ENCODE measurements around the gene RYR1. TPM values are rescaled to one million over a fixed set of nuclear protein-coding genes. Genes with fewer than 3 reads are reported as not detected.

Gene RYR1
- total RNA-seq, 2 experiments from 2014 or later = 2.0 to 3.1 TPM

DNA sequence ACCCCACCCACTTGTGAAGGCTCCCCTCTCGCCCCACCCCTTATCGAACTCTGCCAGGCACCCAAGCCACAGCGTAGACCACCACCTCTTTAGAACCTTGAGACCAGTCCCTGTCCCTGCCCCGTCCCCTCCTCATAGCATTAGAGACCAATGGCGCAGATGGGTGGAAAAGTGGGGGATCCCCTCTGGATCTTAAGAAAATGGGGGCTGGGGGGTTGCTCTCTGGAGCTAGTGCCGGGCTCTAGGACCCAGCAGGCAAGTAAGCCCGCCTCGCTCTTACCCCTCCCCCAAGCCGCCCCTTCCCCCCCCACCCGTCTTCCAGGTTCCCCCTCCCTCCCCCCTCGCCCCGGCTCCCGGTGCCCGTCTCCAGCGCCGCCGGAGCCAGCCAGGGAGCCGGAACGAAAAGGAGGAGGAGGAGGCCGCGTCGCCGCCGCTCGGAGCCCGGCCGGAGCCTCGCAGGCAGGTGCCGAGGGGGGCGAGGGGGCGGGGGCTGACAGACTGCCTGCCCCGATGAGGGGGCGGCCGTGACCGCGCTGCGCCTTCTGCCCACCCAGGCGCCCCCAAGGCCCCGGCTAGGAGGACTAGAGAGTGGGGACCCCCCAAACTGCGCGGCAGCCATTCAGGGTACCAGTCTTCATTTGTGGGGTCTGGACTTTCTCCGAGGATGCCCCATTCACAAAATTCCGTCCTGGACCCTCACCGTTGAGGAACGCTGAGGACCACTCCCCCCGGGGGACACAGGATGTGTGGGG lies 45.0 kb upstream of the RYR1 start, which contains the start of gene SPRED3:
SPRED3 (plus strand) TSS at position 349 of the 752 bp plus-strand sequence. CDS start 1,606 bp downstream, outside the sequence.
- Mint-ChIP-seq H3K27ac (peak within 1 kb of the TSS; percentile 76), H3K4me1 (peaks cover 29% of the 10 kb centered on the region), H3K4me3 (peak within 1 kb of the TSS; percentile 75), H3K9me3 (ENCODE audit: low read depth) (no peaks in the 10 kb centered on the region), H3K27me3 (peaks cover 16% of the 10 kb centered on the region), H3K36me3 (ENCODE audit: low read depth) (peaks cover 20% of the 10 kb centered on the region)
- DNase-seq = no peak
- ATAC-seq = peak; percentile 2
- POLR2A ChIA-PET = interaction anchor here (0.6 to 1.9 kb wide), 3 partner anchors 14 to 35 kb away, joined by 3 to 26 read pairs (median 9); partner anchors contain the start of genes FAM98C and PSMD8
- intact Hi-C loops (cut with DNase I, micrococcal nuclease) = loop anchor here (1.0 to 5.0 kb wide), 12 partner anchors 14 to 462 kb away; partner anchors contain the start of genes PSMD8 (in 2 of the 2), CATSPERG (in 1 of the 2), ECH1 (in 1 of the 2) and EIF3K (in 1 of the 2)
- CTCF ChIA-PET = interaction anchor here (1.3 to 3.6 kb wide), 2 partner anchors 14 to 15 kb away, joined by 11 to 28 read pairs; partner anchors contain the start of genes FAM98C and PSMD8

DNA sequence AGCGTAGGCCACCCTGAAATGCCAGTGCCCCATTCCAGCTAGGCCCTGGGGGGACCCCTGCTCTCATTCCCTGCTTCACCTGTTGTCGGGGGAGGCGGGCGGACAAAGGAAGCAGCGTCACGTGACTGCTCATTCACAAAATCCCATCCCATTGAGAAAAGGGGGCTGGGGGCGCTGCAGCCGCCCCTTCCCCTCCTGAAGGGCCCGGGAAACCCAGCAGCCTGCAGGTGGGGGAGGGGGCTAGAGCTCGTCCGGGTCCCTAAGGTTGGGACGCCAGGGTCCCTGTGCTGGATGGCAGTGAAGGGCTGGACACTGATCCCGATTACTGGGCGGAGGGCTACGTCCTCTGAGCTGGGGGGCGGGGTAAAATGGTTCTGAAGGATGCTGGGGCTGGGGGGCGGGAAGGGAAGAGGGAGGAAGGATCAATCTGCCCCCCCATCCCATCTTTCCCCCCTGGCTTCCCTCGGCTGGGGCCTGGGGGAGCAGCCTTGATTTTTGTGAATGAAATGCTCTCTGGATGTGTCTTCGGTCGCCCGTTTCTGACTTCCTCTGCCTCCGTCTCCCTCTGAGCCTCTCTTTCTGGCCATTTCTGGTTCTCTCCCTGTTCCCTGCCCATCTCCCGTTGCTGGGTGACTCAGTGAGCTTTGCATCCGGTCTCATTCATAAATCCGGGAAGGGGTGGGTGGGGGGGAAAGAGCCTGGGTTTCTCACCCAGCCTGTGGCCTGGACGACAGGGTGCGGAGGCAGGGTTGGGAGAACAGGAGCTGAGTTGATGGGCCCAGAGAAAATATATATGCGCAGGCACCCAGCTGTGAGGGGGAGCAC lies 44.2 kb upstream of the RYR1 start:
- peak overlapping the region; percentile 75 for H3K4me3 Mint-ChIP-seq
- peaks cover 34% of the 10 kb centered on the region for H3K4me1 Mint-ChIP-seq
- DNase-seq = peak; percentile 32
- intact Hi-C loops (cut with DNase I, micrococcal nuclease) = loop anchor here (2.0 to 5.0 kb wide), 6 partner anchors 15 to 443 kb away; partner anchors contain the start of genes CATSPERG (in 1 of the 2), ECH1 (in 1 of the 2), EIF3K (in 1 of the 2) and MAP4K1 (in 1 of the 2)
- peak overlapping the region; percentile 68 for H3K27ac Mint-ChIP-seq
- CTCF ChIA-PET = interaction anchor here (1.0 to 3.6 kb wide), 3 partner anchors 13 to 54 kb away, joined by 3 to 28 read pairs (median 4); partner anchors contain the start of genes CATSPERG, FAM98C and PSMD8
- no peak for ATAC-seq
- peaks cover 20% of the 10 kb centered on the region for H3K27me3 Mint-ChIP-seq
- POLR2A ChIA-PET = interaction anchor here (1.2 kb wide), 1 partner anchor 345 kb away, joined by 3 read pairs; no protein-coding TSS in a partner anchor
- H3K9me3 Mint-ChIP-seq (ENCODE audit: low read depth) = no peaks in the 10 kb centered on the region
- H3K36me3 Mint-ChIP-seq (ENCODE audit: low read depth) = peaks cover 16% of the 10 kb centered on the region

DNA sequence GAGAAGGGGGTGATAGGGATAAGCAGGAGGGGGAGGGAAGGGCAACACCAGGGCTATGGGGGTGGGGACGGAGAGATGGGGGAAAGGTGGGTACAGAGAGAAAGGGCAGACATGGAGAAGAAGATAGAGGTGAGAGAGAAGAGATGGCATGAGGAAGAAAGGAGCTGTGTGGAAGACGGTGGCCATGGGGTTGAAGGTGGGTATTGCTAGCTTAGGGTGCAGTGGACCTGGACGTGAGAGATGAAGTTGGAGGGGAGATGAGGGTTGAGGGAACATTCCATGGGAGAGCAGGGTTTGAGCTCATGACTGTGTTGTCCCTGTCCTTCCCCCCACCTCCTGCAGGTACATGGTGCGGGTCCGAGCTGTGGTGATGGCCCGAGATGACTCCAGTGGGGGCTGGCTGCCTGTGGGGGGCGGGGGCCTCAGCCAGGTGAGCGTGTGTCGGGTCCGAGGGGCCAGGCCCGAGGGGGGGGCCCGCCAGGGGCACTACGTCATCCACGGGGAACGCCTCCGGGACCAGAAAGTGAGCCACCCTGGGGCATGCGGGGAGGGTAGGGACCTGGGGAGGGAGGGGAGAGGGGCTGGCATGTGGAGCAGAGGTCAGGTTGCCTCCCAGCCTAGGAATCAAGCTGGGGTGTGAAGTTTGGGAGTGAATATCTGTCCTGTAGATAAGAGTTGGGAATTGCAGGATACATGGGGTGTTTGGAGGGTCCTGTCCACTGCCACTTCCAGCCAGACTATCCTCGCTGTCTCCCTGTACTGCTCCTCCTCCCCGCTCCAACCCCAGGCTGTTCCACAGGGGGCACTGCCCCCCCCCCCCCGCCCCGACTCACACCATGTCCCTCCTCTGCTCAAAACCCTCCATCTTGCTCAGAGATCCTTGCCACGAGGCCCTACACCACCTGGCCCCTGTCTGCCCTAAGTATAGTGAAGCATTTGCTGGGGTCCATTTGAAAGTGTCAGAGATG lies 43.2 kb upstream of the RYR1 start:
- Mint-ChIP-seq H3K4me1 (peaks cover 38% of the 10 kb centered on the region), H3K27ac (no peak overlapping the region), H3K27me3 (peaks cover 20% of the 10 kb centered on the region), H3K36me3 (ENCODE audit: low read depth) (peaks cover 6% of the 10 kb centered on the region), H3K4me3 (no peak overlapping the region), H3K9me3 (ENCODE audit: low read depth) (no peaks in the 10 kb centered on the region)
- CTCF ChIA-PET = interaction anchor here (1.0 to 3.6 kb wide), 3 partner anchors 13 to 54 kb away, joined by 3 to 28 read pairs (median 4); partner anchors contain the start of genes CATSPERG, FAM98C and PSMD8
- POLR2A ChIA-PET = interaction anchor here (0.6 to 1.2 kb wide), 2 partner anchors 13 to 344 kb away, joined by 3 read pairs; partner anchors contain the start of gene FAM98C
- ATAC-seq (no peak), DNase-seq (no peak)
- intact Hi-C loops (cut with DNase I, micrococcal nuclease) = loop anchor here (2.0 to 5.0 kb wide), 6 partner anchors 15 to 442 kb away; partner anchors contain the start of genes CATSPERG (in 1 of the 2), ECH1 (in 1 of the 2), EIF3K (in 1 of the 2) and MAP4K1 (in 1 of the 2)

DNA sequence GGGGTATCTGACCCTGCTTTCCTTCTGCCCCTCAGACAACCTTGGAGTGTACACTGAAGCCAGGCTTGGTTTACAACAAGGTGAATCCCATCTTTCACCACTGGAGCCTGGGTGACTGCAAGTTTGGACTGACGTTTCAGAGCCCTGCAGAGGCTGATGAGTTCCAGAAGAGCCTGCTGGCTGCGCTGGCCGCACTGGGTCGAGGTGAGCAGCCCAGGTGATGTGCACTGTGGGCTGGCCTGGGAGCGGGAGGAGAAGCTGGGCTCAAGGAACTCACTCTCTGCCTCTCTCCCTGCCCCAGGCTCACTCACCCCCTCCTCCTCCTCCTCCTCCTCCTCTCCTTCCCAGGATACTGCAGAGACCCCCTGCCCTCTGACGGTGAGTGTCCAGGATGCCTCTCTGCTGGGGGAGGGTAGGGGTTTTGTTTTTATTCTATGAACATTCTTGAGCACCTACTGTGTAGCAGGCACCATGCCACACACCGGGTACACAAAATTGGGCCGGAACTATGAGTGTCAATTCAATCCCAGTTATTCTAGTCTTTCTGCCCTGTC lies 41.5 kb upstream of the RYR1 start:
- POLR2A ChIA-PET = no interaction called here
- CTCF ChIA-PET = interaction anchor here (2.9 kb wide), 1 partner anchor 11 kb away, joined by 30 read pairs; the partner anchor contains the start of gene FAM98C
- H3K27me3 Mint-ChIP-seq = peaks cover 20% of the 10 kb centered on the region
- H3K4me1 Mint-ChIP-seq = peaks cover 46% of the 10 kb centered on the region
- H3K36me3 Mint-ChIP-seq (ENCODE audit: low read depth) = peaks cover 8% of the 10 kb centered on the region
- H3K4me3 Mint-ChIP-seq = no peak overlapping the region
- H3K27ac Mint-ChIP-seq = no peak overlapping the region
- no peaks in the 10 kb centered on the region for H3K9me3 Mint-ChIP-seq (ENCODE audit: low read depth)
- intact Hi-C loops (cut with DNase I, micrococcal nuclease) = no loop called here
- DNase-seq = no peak
- ATAC-seq = no peak

DNA sequence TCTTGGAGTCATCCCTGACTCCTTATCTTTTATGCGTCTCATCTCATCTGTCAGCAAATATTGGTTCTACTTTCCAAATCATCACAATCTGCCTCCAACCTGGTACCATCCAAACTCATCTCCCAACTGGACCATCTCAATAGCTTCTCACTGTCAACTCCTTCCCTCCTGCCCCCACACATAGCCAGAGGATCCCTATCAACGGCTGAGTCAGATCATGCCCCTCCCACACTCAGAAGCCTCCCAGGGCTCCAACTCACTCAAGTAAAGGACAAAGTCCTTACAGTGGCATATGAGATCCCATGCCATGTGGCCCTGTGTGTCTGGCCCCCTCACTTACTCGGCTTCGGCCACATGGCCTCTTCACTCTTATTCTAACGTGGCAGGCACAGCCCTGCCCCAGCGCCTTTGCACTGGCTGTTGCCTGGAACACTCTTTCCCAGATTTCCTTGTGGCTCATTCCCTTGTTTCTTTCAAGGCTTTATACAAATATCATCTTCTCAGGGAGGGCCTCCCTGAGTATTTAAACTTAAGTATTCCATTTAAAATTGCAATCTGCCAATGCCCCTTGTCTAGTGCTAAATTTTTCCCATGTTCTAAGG lies 40.7 kb upstream of the RYR1 start:
- Mint-ChIP-seq H3K4me1 (peaks cover 40% of the 10 kb centered on the region), H3K27me3 (peaks cover 16% of the 10 kb centered on the region), H3K36me3 (ENCODE audit: low read depth) (peaks cover 5% of the 10 kb centered on the region), H3K27ac (no peak overlapping the region), H3K4me3 (no peak overlapping the region), H3K9me3 (ENCODE audit: low read depth) (no peaks in the 10 kb centered on the region)
- DNase-seq (peak; percentile 50), ATAC-seq (no peak)
- intact Hi-C loops (cut with DNase I, micrococcal nuclease) = no loop called here
- ChIA-PET POLR2A (no interaction called here), CTCF (interaction anchor here (2.9 kb wide), 1 partner anchor 10 kb away, joined by 30 read pairs; the partner anchor contains the start of gene FAM98C)

DNA sequence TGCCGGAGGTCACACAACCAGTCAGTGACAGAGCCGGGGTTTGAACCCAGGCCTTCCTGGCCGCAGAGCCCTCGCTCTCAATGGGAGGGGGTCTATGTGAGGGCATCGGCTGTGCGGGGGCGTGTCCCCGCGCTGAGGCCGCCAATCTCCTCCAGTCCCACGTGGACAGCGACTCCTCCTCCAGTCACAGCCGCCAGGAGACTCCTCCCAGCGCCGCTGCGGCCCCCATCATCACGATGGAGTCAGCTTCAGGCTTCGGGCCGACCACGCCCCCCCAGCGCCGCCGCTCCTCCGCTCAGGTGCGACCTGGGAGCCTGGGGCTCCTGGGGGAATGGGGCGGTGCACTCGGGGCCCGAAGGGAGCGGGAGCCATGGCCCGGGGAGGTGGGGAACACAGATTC lies 39.0 kb upstream of the RYR1 start:
- intact Hi-C loops (cut with DNase I, micrococcal nuclease) = loop anchor here in 1 of 2 experiments (1.0 to 2.0 kb wide), 2 partner anchors 20 to 536 kb away; partner anchors contain the start of genes MRPS12, PSMD8 and SARS2
- CTCF ChIA-PET = interaction anchor here (0.8 to 2.9 kb wide), 3 partner anchors 9 to 536 kb away, joined by 3 to 30 read pairs (median 6); partner anchors contain the start of genes FAM98C, MRPS12, PSMD8 and SARS2
- peak overlapping the region; percentile 66 for H3K27ac Mint-ChIP-seq

DNA sequence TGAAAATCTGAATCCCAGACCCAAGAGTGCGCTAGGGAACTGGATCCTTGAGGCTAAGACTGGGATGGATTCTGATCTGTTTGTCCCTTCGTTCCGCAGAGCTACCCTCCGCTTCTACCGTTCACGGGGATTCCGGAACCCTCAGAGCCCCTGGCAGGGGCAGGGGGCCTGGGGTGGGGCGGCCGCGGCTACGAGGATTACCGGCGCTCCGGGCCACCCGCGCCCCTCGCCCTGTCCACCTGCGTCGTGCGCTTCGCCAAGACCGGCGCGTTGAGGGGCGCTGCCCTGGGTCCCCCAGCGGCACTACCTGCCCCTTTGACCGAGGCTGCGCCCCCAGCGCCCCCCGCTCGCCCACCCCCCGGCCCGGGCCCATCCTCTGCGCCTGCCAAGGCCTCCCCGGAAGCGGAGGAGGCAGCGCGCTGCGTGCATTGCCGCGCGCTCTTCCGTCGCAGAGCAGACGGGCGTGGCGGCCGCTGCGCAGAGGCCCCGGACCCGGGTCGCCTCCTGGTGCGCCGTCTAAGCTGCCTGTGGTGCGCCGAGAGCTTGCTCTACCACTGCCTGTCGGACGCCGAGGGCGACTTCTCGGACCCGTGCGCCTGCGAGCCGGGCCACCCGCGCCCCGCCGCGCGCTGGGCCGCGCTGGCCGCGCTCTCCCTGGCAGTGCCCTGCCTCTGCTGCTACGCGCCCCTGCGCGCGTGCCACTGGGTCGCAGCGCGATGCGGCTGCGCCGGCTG lies 37.9 kb upstream of the RYR1 start:
- Mint-ChIP-seq H3K27me3 (peaks cover 11% of the 10 kb centered on the region), H3K4me1 (peaks cover 25% of the 10 kb centered on the region), H3K4me3 (peak overlapping the region; percentile 76), H3K27ac (no peak overlapping the region), H3K36me3 (ENCODE audit: low read depth) (peaks cover 5% of the 10 kb centered on the region), H3K9me3 (ENCODE audit: low read depth) (no peaks in the 10 kb centered on the region)
- ATAC-seq (peak; percentile 82), DNase-seq (peak; percentile 72)
- CTCF ChIA-PET = no interaction called here
- POLR2A ChIA-PET = interaction anchor here (0.7 kb wide), 1 partner anchor 174 kb away, joined by 3 read pairs; no protein-coding TSS in a partner anchor
- intact Hi-C loops (cut with DNase I, micrococcal nuclease) = loop anchor here in 1 of 2 experiments (2.0 kb wide), 1 partner anchor 535 kb away; the partner anchor contains the start of genes MRPS12 and SARS2

More for the DNA sequence above, 39.0 kb upstream of the RYR1 start:
- ATAC-seq (peak; percentile 80), DNase-seq (peak; percentile 91)
- H3K36me3 Mint-ChIP-seq (ENCODE audit: low read depth) = peaks cover 5% of the 10 kb centered on the region
- POLR2A ChIA-PET = interaction anchor here (0.6 to 1.0 kb wide), 3 partner anchors 8 to 30 kb away, joined by 3 to 5 read pairs (median 3); partner anchors contain the start of gene FAM98C
- no peaks in the 10 kb centered on the region for H3K9me3 Mint-ChIP-seq (ENCODE audit: low read depth)
- peaks cover 15% of the 10 kb centered on the region for H3K27me3 Mint-ChIP-seq
- peak overlapping the region; percentile 76 for H3K4me3 Mint-ChIP-seq
- H3K4me1 Mint-ChIP-seq = peaks cover 29% of the 10 kb centered on the region

DNA sequence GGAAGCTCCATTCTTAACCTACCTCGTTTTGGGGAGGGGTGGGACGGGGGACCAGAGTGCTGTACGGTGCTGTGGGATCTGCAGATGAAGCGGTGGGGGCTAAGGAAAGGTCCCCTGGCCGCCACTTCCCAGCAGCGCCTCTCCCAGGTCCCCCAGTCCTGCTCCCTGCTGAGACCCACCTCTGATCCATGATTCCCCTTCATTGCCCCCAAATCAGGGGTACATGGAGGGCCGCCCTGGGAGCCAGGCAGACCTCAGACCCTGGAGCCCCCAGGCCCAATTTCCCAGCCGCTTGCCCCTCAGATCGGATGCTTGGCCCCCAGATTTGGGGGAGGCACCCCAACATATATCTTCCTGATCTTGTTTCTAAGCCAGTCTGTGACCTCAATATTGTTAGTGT lies 34.4 kb upstream of the RYR1 start:
- Mint-ChIP-seq H3K4me1 (peaks cover 23% of the 10 kb centered on the region), H3K4me3 (no peak overlapping the region), H3K27me3 (peaks cover under 1% of the 10 kb centered on the region), H3K9me3 (ENCODE audit: low read depth) (no peaks in the 10 kb centered on the region), H3K27ac (no peak overlapping the region), H3K36me3 (ENCODE audit: low read depth) (peaks cover 5% of the 10 kb centered on the region)
- ChIA-PET CTCF (no interaction called here), POLR2A (no interaction called here)
- DNase-seq (no peak), ATAC-seq (no peak)
- intact Hi-C loops (cut with DNase I, micrococcal nuclease) = no loop called here

DNA sequence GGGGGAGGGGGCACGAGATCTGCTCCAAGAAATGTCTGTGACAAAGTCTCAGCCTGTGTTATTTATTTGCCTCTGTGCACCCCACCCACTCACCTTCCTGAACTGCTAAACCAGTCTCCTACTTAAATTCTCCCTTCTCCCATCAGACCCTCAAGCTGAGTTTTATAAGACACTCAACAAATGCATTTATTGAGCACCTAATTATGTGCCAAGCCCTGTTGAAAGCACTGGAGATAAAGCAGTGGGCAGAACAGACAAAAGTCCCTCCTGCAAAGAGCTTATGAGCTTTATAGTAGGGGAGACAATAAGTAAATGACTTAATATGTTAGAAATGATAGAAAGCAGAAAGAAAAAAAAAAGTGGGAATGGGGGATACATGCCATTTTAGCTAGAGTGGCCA lies 34.0 kb upstream of the RYR1 start:
- ChIA-PET POLR2A (no interaction called here), CTCF (interaction anchor here (0.9 kb wide), 1 partner anchor 12 kb away, joined by 3 read pairs; the partner anchor contains the start of gene GGN)
- Mint-ChIP-seq H3K9me3 (ENCODE audit: low read depth) (no peaks in the 10 kb centered on the region), H3K27me3 (no peaks in the 10 kb centered on the region), H3K4me3 (no peak overlapping the region), H3K4me1 (peaks cover 22% of the 10 kb centered on the region), H3K36me3 (ENCODE audit: low read depth) (peaks cover 5% of the 10 kb centered on the region), H3K27ac (no peak overlapping the region)
- intact Hi-C loops (cut with DNase I, micrococcal nuclease) = no loop called here
- no peak for DNase-seq
- ATAC-seq = no peak

All from activated CD4-positive, alpha-beta T cell treated with anti-CD3 and anti-CD28 coated beads for 36 hours (primary cell).